GM18909 (cell line): Measurements from ENCODE around the gene USP7.
"Not testable (repeated sequence)": the region's sequence is repeated elsewhere in the genome, so short reads cannot be mapped to it uniquely, and the experiment has no call there.

Experiments used
- ATAC-seq: cut with Tn5 transposase; IDR thresholded peaks from one replicate; pipeline ENCODE4 v1.9.1; 2021; ENCODE audit warnings: mild to moderate bottlenecking; ENCODE audit not compliant: unreplicated experiment, poor library complexity

Gene USP7

GRCh38 chr16:8886593-8887430 is 76.9 kb downstream of the USP7 start:
- ATAC-seq: no peak

- ATAC-seq: no peak
These were observed 77.8 kb downstream of the USP7 start for GRCh38 chr16:8885674-8886592.

GRCh38 chr16:8882725-8883377 is 80.9 kb downstream of the USP7 start:
- ATAC-seq: no peak

GRCh38 chr16:8882041-8882617 is 81.6 kb downstream of the USP7 start, which contains the start of gene LITAFD:
TSS of gene LITAFD (plus strand) at chr16:8882351. CDS start at chr16:8884356, 2,005 bp downstream.
- no peak for ATAC-seq

- no peak for ATAC-seq
These were observed 82.7 kb downstream of the USP7 start for GRCh38 chr16:8880839-8881510.

- ATAC-seq: no peak
These were observed 85.2 kb downstream of the USP7 start for GRCh38 chr16:8878523-8878911.

GRCh38 chr16:8877894-8878522 is 85.7 kb downstream of the USP7 start:
- no peak for ATAC-seq

- ATAC-seq: not testable (repeated sequence)
These were observed 88.4 kb downstream of the USP7 start for GRCh38 chr16:8875317-8875716.

- ATAC-seq: no peak
These were observed 89.3 kb downstream of the USP7 start for GRCh38 chr16:8874388-8874787.

- not testable (repeated sequence) for ATAC-seq
These were observed 89.9 kb downstream of the USP7 start for GRCh38 chr16:8873866-8874195.

GRCh38 chr16:8872967-8873865 is 90.5 kb downstream of the USP7 start:
- no peak for ATAC-seq

- no peak for ATAC-seq
These were observed 91.6 kb downstream of the USP7 start for GRCh38 chr16:8872071-8872470.

- not testable (repeated sequence) for ATAC-seq
These were observed 93.8 kb downstream of the USP7 start for GRCh38 chr16:8869988-8870241.

- ATAC-seq: no peak
These were observed 94.3 kb downstream of the USP7 start for GRCh38 chr16:8869212-8869987.

GRCh38 chr16:8868416-8869211 is 95.1 kb downstream of the USP7 start, which contains the start of gene CARHSP1:
TSS of gene CARHSP1 (minus strand) at chr16:8869006. CDS start at chr16:8859328, 9,678 bp downstream.
- peak; percentile 72 for ATAC-seq

- ATAC-seq: no peak
These were observed 95.7 kb downstream of the USP7 start for GRCh38 chr16:8867932-8868415.
